ENCODE results near the gene TM7SF2. TPM values are rescaled to one million over a fixed set of nuclear protein-coding genes. Genes with fewer than 3 reads are reported as not detected.

Gene TM7SF2
- total and polyA plus RNA-seq, 7 experiments from 2014 or later: 15.0 to 37.8 (median 22.6) TPM

- Histone ChIP-seq H3K27me3 (ENCODE audit: control insufficient read depth in 2 of 2, insufficient read depth in 2 of 2, low read length in 2 of 2) (no peaks in the 10 kb centered on the region), H3K27ac (ENCODE audit: low read depth, low read length) (no peak overlapping the region), H3K4me1 (ENCODE audit: control insufficient read depth in 2 of 2, insufficient read depth in 2 of 2, low read length in 2 of 2) (no peaks in the 10 kb centered on the region), H3K36me3 (ENCODE audit: control insufficient read depth in 2 of 3, insufficient read depth in 3 of 3, low read length in 3 of 3) (peaks cover 0 to 55% (median 4%) of the 10 kb centered on the region in 3 experiments), H3K9me3 (ENCODE audit: control insufficient read depth in 2 of 3, low read length in 3 of 3) (no peaks in the 10 kb centered on the region), H3K4me3 (ENCODE audit: low read length) (no peak overlapping the region)
- no peak for DNase-seq
- Mint-ChIP-seq H3K27ac (peak overlapping the region in 1 of 9 donors; percentile 49), H3K4me1 (peaks cover 8 to 26% (median 12%) of the 10 kb centered on the region in 7 donors), H3K4me3 (no peak overlapping the region), H3K27me3 (no peaks in the 10 kb centered on the region), H3K9me3 (no peaks in the 10 kb centered on the region), H3K36me3 (peaks cover 0 to 22% (median 8%) of the 10 kb centered on the region in 5 donors)
- no peak for ATAC-seq
- ChIA-PET CTCF (interaction anchor here (1.3 kb wide), 1 partner anchor 13 kb away, joined by 5 read pairs; the partner anchor contains the start of gene ZNHIT2), POLR2A (interaction anchor here (0.7 to 1.5 kb wide), 4 partner anchors 31 to 1734 kb away, joined by 3 read pairs; no protein-coding TSS in a partner anchor)
- intact Hi-C loops (cut with micrococcal nuclease): no loop called here
These were observed 7.0 kb upstream of the TM7SF2 start for GRCh38 chr11:65104628-65105027.

- ChIA-PET POLR2A (interaction anchor here (1.0 to 7.5 kb wide), 2 partner anchors 15 to 84 kb away, joined by 3 to 98 read pairs; partner anchors contain the start of genes FAU and MRPL49), CTCF (no interaction called here)
- DNase-seq: no peak
- H3K4me1 ChIP-seq (ENCODE audit: control insufficient read depth in 2 of 2, insufficient read depth in 2 of 2, low read length in 2 of 2): peaks cover 13% of the 10 kb centered on the region in 2 donors
- Mint-ChIP-seq H3K4me1 (peaks cover 26 to 35% (median 33%) of the 10 kb centered on the region in 7 donors), H3K27ac (peak overlapping the region in 1 of 9 donors; percentile 52), H3K4me3 (no peak overlapping the region), H3K36me3 (peaks cover 0 to 18% (median 9%) of the 10 kb centered on the region in 5 donors), H3K9me3 (no peaks in the 10 kb centered on the region), H3K27me3 (no peaks in the 10 kb centered on the region)
- no peak overlapping the region for H3K27ac ChIP-seq (ENCODE audit: low read depth, low read length)
- no peaks in the 10 kb centered on the region for H3K27me3 ChIP-seq (ENCODE audit: control insufficient read depth in 2 of 2, insufficient read depth in 2 of 2, low read length in 2 of 2)
- H3K4me3 ChIP-seq (ENCODE audit: low read length): no peak overlapping the region
- H3K36me3 ChIP-seq (ENCODE audit: control insufficient read depth in 2 of 3, insufficient read depth in 3 of 3, low read length in 3 of 3): peaks cover 0 to 53% (median 4%) of the 10 kb centered on the region in 3 experiments
- intact Hi-C loops (cut with micrococcal nuclease): no loop called here
- no peaks in the 10 kb centered on the region for H3K9me3 ChIP-seq (ENCODE audit: control insufficient read depth in 2 of 3, low read length in 3 of 3)
- ATAC-seq: no peak
These were observed 4.6 kb upstream of the TM7SF2 start for GRCh38 chr11:65107078-65107477.

GRCh38 chr11:65107751-65108468 lies 3.8 kb upstream of the TM7SF2 start:
- no peak for ATAC-seq
- H3K36me3 Mint-ChIP-seq: peaks cover 0 to 18% (median 9%) of the 10 kb centered on the region in 5 donors
- ChIA-PET CTCF (interaction anchor here (0.6 kb wide), 1 partner anchor 620 kb away, joined by 3 read pairs; no protein-coding TSS in a partner anchor), POLR2A (interaction anchor here (0.6 to 7.5 kb wide), 4 partner anchors 9 to 24 kb away, joined by 3 to 98 read pairs (median 40); partner anchors contain the start of genes FAU, MRPL49, VPS51 and ZNHIT2)
- Histone ChIP-seq H3K27me3 (ENCODE audit: control insufficient read depth in 2 of 2, insufficient read depth in 2 of 2, low read length in 2 of 2) (no peaks in the 10 kb centered on the region), H3K4me3 (ENCODE audit: low read length) (no peak overlapping the region), H3K27ac (ENCODE audit: low read depth, low read length) (no peak overlapping the region), H3K36me3 (ENCODE audit: control insufficient read depth in 2 of 3, insufficient read depth in 3 of 3, low read length in 3 of 3) (peaks cover 0 to 47% (median 4%) of the 10 kb centered on the region in 3 experiments), H3K4me1 (ENCODE audit: control insufficient read depth in 2 of 2, insufficient read depth in 2 of 2, low read length in 2 of 2) (peaks cover 13 to 15% of the 10 kb centered on the region in 2 donors), H3K9me3 (ENCODE audit: control insufficient read depth in 2 of 3, low read length in 3 of 3) (no peaks in the 10 kb centered on the region)
- H3K27me3 Mint-ChIP-seq: no peaks in the 10 kb centered on the region
- no peak overlapping the region for H3K27ac Mint-ChIP-seq
- peaks cover 28 to 35% (median 33%) of the 10 kb centered on the region in 7 donors for H3K4me1 Mint-ChIP-seq
- H3K9me3 Mint-ChIP-seq: no peaks in the 10 kb centered on the region
- no peak overlapping the region for H3K4me3 Mint-ChIP-seq
- no peak for DNase-seq
- intact Hi-C loops (cut with micrococcal nuclease): no loop called here

GRCh38 chr11:65108469-65109123 lies 3.1 kb upstream of the TM7SF2 start:
- H3K27ac ChIP-seq (ENCODE audit: low read depth, low read length): no peak overlapping the region
- H3K9me3 Mint-ChIP-seq: no peaks in the 10 kb centered on the region
- H3K4me1 ChIP-seq (ENCODE audit: control insufficient read depth in 2 of 2, insufficient read depth in 2 of 2, low read length in 2 of 2): peaks cover 19 to 22% of the 10 kb centered on the region in 2 donors
- peaks cover 0 to 15% (median 9%) of the 10 kb centered on the region in 5 donors for H3K36me3 Mint-ChIP-seq
- no peaks in the 10 kb centered on the region for H3K9me3 ChIP-seq (ENCODE audit: control insufficient read depth in 2 of 3, low read length in 3 of 3)
- H3K4me1 Mint-ChIP-seq: peaks cover 30 to 41% (median 33%) of the 10 kb centered on the region in 7 donors
- no peak for ATAC-seq
- no peaks in the 10 kb centered on the region for H3K27me3 ChIP-seq (ENCODE audit: control insufficient read depth in 2 of 2, insufficient read depth in 2 of 2, low read length in 2 of 2)
- CTCF ChIA-PET: interaction anchor here (0.6 to 1.2 kb wide), 2 partner anchors 17 to 620 kb away, joined by 3 read pairs; no protein-coding TSS in a partner anchor
- DNase-seq: no peak
- no peak overlapping the region for H3K4me3 ChIP-seq (ENCODE audit: low read length)
- intact Hi-C loops (cut with micrococcal nuclease): no loop called here
- H3K27me3 Mint-ChIP-seq: no peaks in the 10 kb centered on the region
- H3K36me3 ChIP-seq (ENCODE audit: control insufficient read depth in 2 of 3, insufficient read depth in 3 of 3, low read length in 3 of 3): peaks cover 0 to 47% (median 4%) of the 10 kb centered on the region in 3 experiments
- no peak overlapping the region for H3K4me3 Mint-ChIP-seq
- POLR2A ChIA-PET: interaction anchor here (0.6 to 7.5 kb wide), 4 partner anchors 9 to 23 kb away, joined by 3 to 98 read pairs (median 40); partner anchors contain the start of genes FAU, MRPL49, VPS51 and ZNHIT2
- H3K27ac Mint-ChIP-seq: no peak overlapping the region

- H3K36me3 Mint-ChIP-seq: peaks cover 0 to 15% (median 8%) of the 10 kb centered on the region in 5 donors
- POLR2A ChIA-PET: interaction anchor here (1.0 to 7.5 kb wide), 12 partner anchors 9 to 400 kb away, joined by 3 to 98 read pairs (median 4); partner anchors contain the start of genes ARL2, CAPN1, DPF2 and FAU
- ATAC-seq (no peak), DNase-seq (no peak)
- peaks cover 0 to 46% (median 4%) of the 10 kb centered on the region in 3 experiments for H3K36me3 ChIP-seq (ENCODE audit: control insufficient read depth in 2 of 3, insufficient read depth in 3 of 3, low read length in 3 of 3)
- intact Hi-C loops (cut with micrococcal nuclease): loop anchor here (1.0 to 10.0 kb wide), 15 partner anchors 9 to 403 kb away; partner anchors contain the start of genes CAPN1 (in 2 of the 2), ARL2 (in 1 of the 2), CDC42EP2 (in 1 of the 2) and CDCA5 (in 1 of the 2)
- H3K27me3 ChIP-seq (ENCODE audit: control insufficient read depth in 2 of 2, insufficient read depth in 2 of 2, low read length in 2 of 2): no peaks in the 10 kb centered on the region
- H3K27ac ChIP-seq (ENCODE audit: low read depth, low read length): peak overlapping the region; percentile 70
- H3K9me3 Mint-ChIP-seq: no peaks in the 10 kb centered on the region
- H3K27me3 Mint-ChIP-seq: no peaks in the 10 kb centered on the region
- CTCF ChIA-PET: interaction anchor here (0.5 to 4.1 kb wide), 10 partner anchors 8 to 294 kb away, joined by 3 to 48 read pairs (median 4); partner anchors contain the start of genes CAPN1, FAU and MRPL49
- peaks cover 28 to 45% (median 38%) of the 10 kb centered on the region in 7 donors for H3K4me1 Mint-ChIP-seq
- H3K27ac Mint-ChIP-seq: peak overlapping the region in 8 of 9 donors; percentile 50 to 100 (median 88)
- H3K4me3 Mint-ChIP-seq: no peak overlapping the region
- no peak overlapping the region for H3K4me3 ChIP-seq (ENCODE audit: low read length)
- peaks cover 21 to 23% of the 10 kb centered on the region in 2 donors for H3K4me1 ChIP-seq (ENCODE audit: control insufficient read depth in 2 of 2, insufficient read depth in 2 of 2, low read length in 2 of 2)
- H3K9me3 ChIP-seq (ENCODE audit: control insufficient read depth in 2 of 3, low read length in 3 of 3): no peaks in the 10 kb centered on the region
These were observed 2.2 kb upstream of the TM7SF2 start for GRCh38 chr11:65109231-65110198.
